Smooth muscle cell (in vitro differentiated cells): Measurements from ENCODE around the gene INAFM2. TPM values are rescaled to one million over a fixed set of nuclear protein-coding genes. Genes with fewer than 3 reads are reported as not detected.

Experiments used
- DNase-seq: peaks from one replicate; lab custom pipeline; 2025; ENCODE audit not compliant: unreplicated experiment; lab: John Stamatoyannopoulos, UW
- H2AFZ ChIP-seq: fragments of 200-600 bp; sonication (generic); 2 replicates; pipeline ENCODE4 v1.6.0; 2016; ENCODE audit warnings: antibody characterized with exemption, low read depth, mild to moderate bottlenecking
- H3F3A ChIP-seq: fragments of 200-600 bp; sonication (generic); 2 replicates; pipeline ENCODE4 v1.6.0; 2017; ENCODE audit warnings: antibody characterized with exemption, low read depth
- H3K27ac ChIP-seq: fragments of 200-600 bp; sonication (generic); 2 replicates; pipeline ENCODE4 v1.5.1; 2016; ENCODE audit warnings: low read depth, mild to moderate bottlenecking
- H3K27me3 ChIP-seq: fragments of 200-600 bp; sonication (generic); 2 replicates; pipeline ENCODE4 v1.6.1; 2016; ENCODE audit warnings: low read depth, mild to moderate bottlenecking
- H3K36me3 ChIP-seq: fragments of 200-600 bp; sonication (generic); 2 replicates; pipeline ENCODE4 v1.5.1; 2016; ENCODE audit warnings: low read depth
- H3K4me1 ChIP-seq: fragments of 200-600 bp; sonication (generic); 2 replicates; pipeline ENCODE4 v1.5.1; 2016; ENCODE audit warnings: low read depth
- H3K4me2 ChIP-seq: fragments of 200-600 bp; sonication (generic); 2 replicates; pipeline ENCODE4 v1.6.0; 2016; ENCODE audit warnings: mild to moderate bottlenecking
- H3K4me3 ChIP-seq: fragments of 200-600 bp; sonication (generic); 2 replicates; pipeline ENCODE4 v1.5.1; 2016; ENCODE audit warnings: mild to moderate bottlenecking
- H3K79me2 ChIP-seq: fragments of 200-600 bp; sonication (generic); 2 replicates; pipeline ENCODE4 v1.6.0; 2016; ENCODE audit warnings: low read depth, mild to moderate bottlenecking
- H3K9ac ChIP-seq: fragments of 200-600 bp; sonication (generic); 2 replicates; pipeline ENCODE4 v1.6.0; 2016; ENCODE audit warnings: low read depth
- H3K9me3 ChIP-seq: fragments of 200-600 bp; sonication (generic); replicated peaks from 2 replicates; pipeline ENCODE4 v1.5.1; 2016; ENCODE audit warnings: low read depth
- H4K20me1 ChIP-seq: fragments of 200-600 bp; sonication (generic); 2 replicates; pipeline ENCODE4 v1.6.0; 2016; ENCODE audit warnings: low read depth
- WGBS: methylation state at CpG from one replicate; pipeline ENCODE4 v1.1.7; 2016; ENCODE audit warnings: low lambda C conversion rate; 5-methylcytosine and 5-hydroxymethylcytosine counted together
- polyA plus RNA-seq: library from polyadenylated mRNA; unstranded; fragments of >200 nt; fragmentation: Nextera tagmentation; extraction: Ambion mirVana; gene quantifications from 2 replicates; pipeline ENCODE4 v1.2.1, GENCODE V29; 2016
- total RNA-seq: library from RNA; depleted of rRNA; stranded (reverse); fragments of >200 nt; gene quantifications from 2 replicates; pipeline ENCODE4 v1.2.3, GENCODE V29; 2014
- TF ChIP-seq, protein P1 (sequence below): fragments of 200-600 bp; sonication (generic); IDR thresholded peaks from 2 replicates; pipeline ENCODE4 v1.5.1; 2017; ENCODE audit warnings: borderline replicate concordance, mild to moderate bottlenecking, antibody characterized with exemption; ENCODE audit not compliant: insufficient read depth, poor library complexity, severe bottlenecking

Gene INAFM2
- total and polyA plus RNA-seq, 2 experiments from 2014 or later, result 23.9 to 28.1 TPM

DNA sequence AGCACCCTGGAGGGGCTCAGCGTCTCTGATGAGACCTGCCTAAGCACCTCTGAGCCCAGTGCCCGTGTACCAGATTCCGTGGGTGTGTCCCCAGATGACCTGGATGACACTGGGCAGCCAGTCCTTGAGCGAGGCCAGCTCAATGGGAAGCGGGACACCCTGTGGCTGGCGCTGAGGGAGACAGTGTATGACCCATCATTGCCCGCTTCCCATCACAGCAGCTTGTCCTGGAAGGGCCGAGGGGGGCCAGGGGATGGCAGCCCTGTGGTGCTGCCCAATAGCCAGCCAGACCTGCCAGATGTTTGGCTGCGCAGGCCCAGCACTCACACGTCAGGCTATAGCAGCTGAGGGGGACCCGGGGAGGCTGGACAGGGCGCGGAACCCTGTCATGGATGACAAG is 46.5 kb downstream of the INAFM2 start:
- WGBS, result 93% methylated on average over 13 of the region's 13 CpGs
- H4K20me1 ChIP-seq, result no peaks in the 10 kb centered on the region
- no peak overlapping the region for H3K9ac ChIP-seq
- TF ChIP-seq, protein P1, sequence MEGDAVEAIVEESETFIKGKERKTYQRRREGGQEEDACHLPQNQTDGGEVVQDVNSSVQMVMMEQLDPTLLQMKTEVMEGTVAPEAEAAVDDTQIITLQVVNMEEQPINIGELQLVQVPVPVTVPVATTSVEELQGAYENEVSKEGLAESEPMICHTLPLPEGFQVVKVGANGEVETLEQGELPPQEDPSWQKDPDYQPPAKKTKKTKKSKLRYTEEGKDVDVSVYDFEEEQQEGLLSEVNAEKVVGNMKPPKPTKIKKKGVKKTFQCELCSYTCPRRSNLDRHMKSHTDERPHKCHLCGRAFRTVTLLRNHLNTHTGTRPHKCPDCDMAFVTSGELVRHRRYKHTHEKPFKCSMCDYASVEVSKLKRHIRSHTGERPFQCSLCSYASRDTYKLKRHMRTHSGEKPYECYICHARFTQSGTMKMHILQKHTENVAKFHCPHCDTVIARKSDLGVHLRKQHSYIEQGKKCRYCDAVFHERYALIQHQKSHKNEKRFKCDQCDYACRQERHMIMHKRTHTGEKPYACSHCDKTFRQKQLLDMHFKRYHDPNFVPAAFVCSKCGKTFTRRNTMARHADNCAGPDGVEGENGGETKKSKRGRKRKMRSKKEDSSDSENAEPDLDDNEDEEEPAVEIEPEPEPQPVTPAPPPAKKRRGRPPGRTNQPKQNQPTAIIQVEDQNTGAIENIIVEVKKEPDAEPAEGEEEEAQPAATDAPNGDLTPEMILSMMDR, result no peak
- H3K9me3 ChIP-seq, result no peaks in the 10 kb centered on the region
- no peaks in the 10 kb centered on the region for H3K79me2 ChIP-seq
- no peaks in the 10 kb centered on the region for H3F3A ChIP-seq
- no peaks in the 10 kb centered on the region for H3K27me3 ChIP-seq
- DNase-seq, result no peak
- no peaks in the 10 kb centered on the region for H3K4me1 ChIP-seq
- H3K4me2 ChIP-seq, result no peak overlapping the region
- H2AFZ ChIP-seq, result no peak overlapping the region
- H3K4me3 ChIP-seq, result no peak overlapping the region
- H3K27ac ChIP-seq, result no peak overlapping the region
- H3K36me3 ChIP-seq, result no peaks in the 10 kb centered on the region

DNA sequence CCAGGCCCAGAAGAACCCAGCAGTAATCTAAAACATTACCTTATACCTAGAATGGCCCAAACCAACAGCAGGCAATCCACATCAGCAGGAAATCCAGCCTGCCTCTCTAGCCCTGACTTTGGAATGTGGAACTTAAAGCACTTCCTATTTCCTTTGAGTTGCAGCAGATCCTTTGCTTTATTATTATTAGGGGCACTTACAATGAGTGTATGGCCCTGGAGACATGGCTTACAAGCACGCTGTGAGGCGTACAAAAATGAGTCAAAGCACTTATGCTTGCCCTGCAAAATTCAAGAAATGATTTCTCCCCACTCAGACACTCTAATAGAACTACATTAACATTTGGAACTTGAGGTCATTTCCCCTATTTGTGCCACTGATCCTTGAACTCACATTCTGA is 49.5 kb downstream of the INAFM2 start:
- no peak for DNase-seq

More for the DNA sequence above, 49.5 kb downstream of the INAFM2 start:
- 19% methylated on average over 2 of the region's 2 CpGs for WGBS
- Histone ChIP-seq H3K36me3 (no peaks in the 10 kb centered on the region), H3K79me2 (no peaks in the 10 kb centered on the region), H4K20me1 (no peaks in the 10 kb centered on the region), H3K4me3 (no peak overlapping the region), H3F3A (no peaks in the 10 kb centered on the region), H3K9ac (no peak overlapping the region), H3K4me1 (no peaks in the 10 kb centered on the region), H2AFZ (no peak overlapping the region), H3K27me3 (no peaks in the 10 kb centered on the region), H3K4me2 (no peak overlapping the region), H3K9me3 (no peaks in the 10 kb centered on the region), H3K27ac (no peak overlapping the region)
- TF ChIP-seq, protein P1, result no peak

Other genes with a start within 250 kb of the INAFM2 start
- 9.1 and 11.2 TPM in 2 replicates for gene BMF, start 214.8 kb upstream of the INAFM2 start, total RNA-seq
- 3.6 and 7.5 TPM in 2 replicates for gene BMF, start 214.8 kb upstream of the INAFM2 start, polyA plus RNA-seq
- gene BUB1B, start 162.6 kb upstream of the INAFM2 start, total RNA-seq, result 11.3 and 15.0 TPM in 2 replicates
- 5.8 and 6.1 TPM in 2 replicates for gene BUB1B, start 162.6 kb upstream of the INAFM2 start, polyA plus RNA-seq
- gene PAK6, start 84.6 kb upstream of the INAFM2 start, total RNA-seq, result 1.6 and 3.2 TPM in 2 replicates
- 0.29 and 2.2 TPM in 2 replicates for gene PAK6, start 84.6 kb upstream of the INAFM2 start, polyA plus RNA-seq
- not detected in 2 replicates for gene ANKRD63, start 40.6 kb upstream of the INAFM2 start, total RNA-seq
- gene ANKRD63, start 40.6 kb upstream of the INAFM2 start, polyA plus RNA-seq, result 0.15 TPM in 1 of 2 replicates, not detected in the other
- gene PLCB2, start 15.8 kb upstream of the INAFM2 start, total RNA-seq, result 1.5 and 3.9 TPM in 2 replicates
- gene PLCB2, start 15.8 kb upstream of the INAFM2 start, polyA plus RNA-seq, result 1.9 TPM in 1 of 2 replicates, not detected in the other
- 2.2 and 3.8 TPM in 2 replicates for gene CCDC9B, start 17.2 kb downstream of the INAFM2 start, total RNA-seq
- 0.97 and 4.7 TPM in 2 replicates for gene CCDC9B, start 17.2 kb downstream of the INAFM2 start, polyA plus RNA-seq
- gene PHGR1, start 27.3 kb downstream of the INAFM2 start, total RNA-seq, result not detected in 2 replicates
- gene PHGR1, start 27.3 kb downstream of the INAFM2 start, polyA plus RNA-seq, result 0.48 TPM in 1 of 2 replicates, not detected in the other
- gene DISP2, start 34.5 kb downstream of the INAFM2 start, total RNA-seq, result 0.04 and 0.58 TPM in 2 replicates
- 0.46 and 0.90 TPM in 2 replicates for gene DISP2, start 34.5 kb downstream of the INAFM2 start, polyA plus RNA-seq
- 24.1 and 27.0 TPM in 2 replicates for gene KNSTRN, start 59.0 kb downstream of the INAFM2 start, total RNA-seq
- 15.4 and 17.3 TPM in 2 replicates for gene KNSTRN, start 59.0 kb downstream of the INAFM2 start, polyA plus RNA-seq
- 17.4 and 20.3 TPM in 2 replicates for gene IVD, start 82.1 kb downstream of the INAFM2 start, total RNA-seq
- gene IVD, start 82.1 kb downstream of the INAFM2 start, polyA plus RNA-seq, result 37.8 and 38.3 TPM in 2 replicates
- gene BAHD1, start 117.3 kb downstream of the INAFM2 start, total RNA-seq, result 7.9 and 8.4 TPM in 2 replicates
- 11.1 and 13.4 TPM in 2 replicates for gene BAHD1, start 117.3 kb downstream of the INAFM2 start, polyA plus RNA-seq
- 19.1 and 20.5 TPM in 2 replicates for gene CHST14, start 147.3 kb downstream of the INAFM2 start, total RNA-seq
- gene CHST14, start 147.3 kb downstream of the INAFM2 start, polyA plus RNA-seq, result 23.7 and 24.6 TPM in 2 replicates
- 16.2 and 25.5 TPM in 2 replicates for gene CCDC32, start 241.3 kb downstream of the INAFM2 start, total RNA-seq
- 19.3 and 20.6 TPM in 2 replicates for gene CCDC32, start 241.3 kb downstream of the INAFM2 start, polyA plus RNA-seq
- gene RPUSD2, start 245.6 kb downstream of the INAFM2 start, total RNA-seq, result 6.8 and 7.3 TPM in 2 replicates
- 13.3 and 17.6 TPM in 2 replicates for gene RPUSD2, start 245.6 kb downstream of the INAFM2 start, polyA plus RNA-seq